Breast epithelium (tissue), 4 donors: ENCODE measurements around the gene KRT16. TPM values are rescaled to one million over a fixed set of nuclear protein-coding genes. Genes with fewer than 3 reads are reported as not detected.
"Not testable (repeated sequence)": the region's sequence is repeated elsewhere in the genome, so short reads cannot be mapped to it uniquely, and the experiment has no call there.

Experiments
- DNase-seq, 2 donors: peaks; one replicate each; pipeline ENCODE4 v3.0.0-alpha.2; 2019; ENCODE audit warnings: low spot score in 2 of 2
- H3K27ac ChIP-seq, 2 donors: fragments of 200-600 bp; sonication (generic) in 1 of 2; one replicate each; pipeline ENCODE4 v1.5.1; 2016 to 2019; ENCODE audit warnings: mild to moderate bottlenecking in 1 of 2
- H3K27me3 ChIP-seq, 2 donors: fragments of 200-600 bp; sonication (generic) in 1 of 2; one replicate each; pipeline versions ENCODE4 v1.5.1 to v1.6.0; 2017 to 2019; ENCODE audit warnings: control low read depth in 1 of 2, mild to moderate bottlenecking in 1 of 2
- H3K36me3 ChIP-seq: fragments of 200-600 bp; one replicate; pipeline ENCODE4 v1.5.1; 2019
- H3K4me1 ChIP-seq, 2 donors: fragments of 200-600 bp; sonication (generic); one replicate each; pipeline ENCODE4 v1.5.1; 2016 to 2019; ENCODE audit warnings: control low read depth in 1 of 2
- H3K4me3 ChIP-seq, 3 donors: fragments of 200-600 bp; sonication (generic); 1 replicate in 2 of 3; 2 replicates in 1 of 3; pipeline ENCODE4 v1.5.1; 2016 to 2019; ENCODE audit warnings: mild to moderate bottlenecking in 3 of 3, moderate library complexity in 2 of 3
- H3K9me3 ChIP-seq, 2 donors: fragments of 200-600 bp; sonication (generic) in 1 of 2; one replicate each; pipeline ENCODE4 v1.5.1; 2016 to 2019; ENCODE audit warnings: control low read depth in 1 of 2
- CTCF ChIP-seq, 3 donors: fragments of 450-650 bp; IDR thresholded peaks; one replicate each; pipeline ENCODE4 v1.5.1; 2016 to 2017; ENCODE audit warnings: antibody characterized with exemption in 3 of 3, mild to moderate bottlenecking in 3 of 3, moderate library complexity in 3 of 3
- POLR2A ChIP-seq: fragments of 450-650 bp; IDR thresholded peaks from one replicate; pipeline ENCODE4 v1.6.1; 2016; ENCODE audit warnings: antibody characterized with exemption, mild to moderate bottlenecking, moderate library complexity
- POLR2AphosphoS5 ChIP-seq, 3 donors: sonication (generic); formaldehyde crosslinking; IDR thresholded peaks; one replicate each; pipeline ENCODE4 v1.6.1; 2017; ENCODE audit warnings: antibody characterized with exemption in 3 of 3
- intact Hi-C: fragments of 100-400 bp; cut with DNase I; formaldehyde crosslinking; loops from one replicate; pipeline ENCODE4 v1.15.1; 2023; ENCODE audit warnings: low total_unique reads
- total RNA-seq, 3 donors: library from RNA; depleted of rRNA; stranded (reverse); fragments of >200 nt; gene quantifications; one replicate each; pipeline ENCODE4 v1.1.0, GENCODE V29; 2016

The KRT16 gene
- total RNA-seq, 3 donors from 2014 or later = 2.6 to 100 (median 51.8) TPM

GRCh38 chr17:41617136-41617535 is 4.6 kb upstream of the KRT16 start:
- Histone ChIP-seq H3K4me1 (no peaks in the 10 kb centered on the region), H3K36me3 (no peaks in the 10 kb centered on the region), H3K27ac (no peak overlapping the region), H3K27me3 (no peaks in the 10 kb centered on the region), H3K9me3 (no peaks in the 10 kb centered on the region), H3K4me3 (no peak overlapping the region)
- TF ChIP-seq POLR2A = no peak
- no peak for TF ChIP-seq CTCF (IDR thresholded peaks at IDR 0.05)
- no peak for TF ChIP-seq POLR2AphosphoS5 (IDR thresholded peaks at IDR 0.05)
- intact Hi-C loops = no loop called here
- peak in 1 of 2 donors; percentile 50 for DNase-seq

- H3K4me3 ChIP-seq, intact Hi-C loops, H3K4me1 ChIP-seq, H3K27ac ChIP-seq, H3K36me3 ChIP-seq, H3K27me3 ChIP-seq, H3K9me3 ChIP-seq: not testable (repeated sequence)
- peak in 1 of 2 donors; percentile 38 for DNase-seq
Observed at GRCh38 chr17:41616486-41616885, 3.9 kb upstream of the KRT16 start.

- Histone ChIP-seq H3K27me3 (no peaks in the 10 kb centered on the region), H3K4me3 (no peak overlapping the region), H3K9me3 (no peaks in the 10 kb centered on the region), H3K4me1 (no peaks in the 10 kb centered on the region), H3K27ac (no peak overlapping the region), H3K36me3 (no peaks in the 10 kb centered on the region)
- intact Hi-C loops = no loop called here
- TF ChIP-seq CTCF (IDR thresholded peaks at IDR 0.05) = no peak
- no peak for TF ChIP-seq POLR2A
- TF ChIP-seq POLR2AphosphoS5 (IDR thresholded peaks at IDR 0.05) = no peak
- peak in 1 of 2 donors; percentile 87 for DNase-seq
Observed at GRCh38 chr17:41615454-41615853, 2.9 kb upstream of the KRT16 start.

- H3K4me3 ChIP-seq, H3K27me3 ChIP-seq, H3K36me3 ChIP-seq, H3K4me1 ChIP-seq, H3K9me3 ChIP-seq, intact Hi-C loops, DNase-seq: not testable (repeated sequence)
- H3K27ac ChIP-seq = peak overlapping the region in 1 of 2 donors; percentile 3
Observed at GRCh38 chr17:41614767-41615166, 2.2 kb upstream of the KRT16 start.

GRCh38 chr17:41614098-41614497 is 1.5 kb upstream of the KRT16 start:
- H3K4me1 ChIP-seq = no peaks in the 10 kb centered on the region
- TF ChIP-seq CTCF (IDR thresholded peaks at IDR 0.05) (no peak), POLR2AphosphoS5 (IDR thresholded peaks at IDR 0.05) (no peak), POLR2A (no peak)
- H3K27me3 ChIP-seq = no peaks in the 10 kb centered on the region
- intact Hi-C loops = no loop called here
- no peaks in the 10 kb centered on the region for H3K36me3 ChIP-seq
- H3K9me3 ChIP-seq = no peaks in the 10 kb centered on the region
- peak overlapping the region in 1 of 2 donors; percentile 85 for H3K27ac ChIP-seq
- H3K4me3 ChIP-seq = no peak overlapping the region
- no peak for DNase-seq

- no peak for DNase-seq
- H3K4me3 ChIP-seq = no peak overlapping the region
- H3K27ac ChIP-seq = peak overlapping the region; percentile 79 to 85
- intact Hi-C loops = no loop called here
- no peak for TF ChIP-seq POLR2A
- TF ChIP-seq POLR2AphosphoS5 (IDR thresholded peaks at IDR 0.05) = no peak
- TF ChIP-seq CTCF (IDR thresholded peaks at IDR 0.05) = no peak
- H3K9me3 ChIP-seq = no peaks in the 10 kb centered on the region
- no peaks in the 10 kb centered on the region for H3K36me3 ChIP-seq
- H3K27me3 ChIP-seq = no peaks in the 10 kb centered on the region
- H3K4me1 ChIP-seq = no peaks in the 10 kb centered on the region
Observed at GRCh38 chr17:41613277-41614082, 913 bp upstream of the KRT16 start.
